ENCODE measurements around the gene SARS2. TPM values are rescaled to one million over a fixed set of nuclear protein-coding genes. Genes with fewer than 3 reads are reported as not detected.

The SARS2 gene
- total and polyA plus RNA-seq, 2 donors from 2014 or later = 30.6 to 34.8 TPM

DNA sequence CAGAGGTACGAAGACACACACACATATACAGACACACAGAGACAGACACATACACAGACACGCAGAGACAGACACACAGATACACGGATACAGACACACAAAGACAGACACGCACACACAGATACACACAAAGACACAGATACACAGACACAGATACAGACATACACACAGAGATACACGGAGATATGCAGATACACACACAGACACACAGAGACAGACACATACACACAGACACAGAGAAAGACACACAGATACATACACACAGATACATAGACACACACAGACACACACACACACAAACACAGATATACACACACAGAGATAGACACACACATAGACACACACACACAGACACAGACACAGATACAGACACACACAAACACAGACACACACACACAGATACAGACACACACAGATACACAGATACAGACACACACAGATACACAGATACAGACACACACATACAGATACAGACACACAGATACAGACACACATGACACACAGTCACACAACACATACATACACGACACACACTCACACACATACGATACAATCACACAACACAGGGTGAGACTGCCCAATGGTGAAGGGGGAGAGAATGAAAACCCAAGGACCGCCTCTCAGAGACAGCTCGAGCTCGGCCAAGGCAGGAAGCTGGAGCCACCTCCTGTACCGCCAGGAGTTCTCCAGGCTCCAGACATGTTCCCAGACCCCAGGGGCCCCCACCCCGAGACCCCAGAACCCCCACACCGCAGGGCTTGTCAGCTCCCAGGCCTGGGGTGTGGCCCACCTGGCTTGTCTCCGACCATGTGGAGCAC lies 9.8 kb downstream of the SARS2 start:
- Histone ChIP-seq H3K4me1 (ENCODE audit: control insufficient read depth in 2 of 3, insufficient read depth in 2 of 3, low read depth in 1 of 3, low read length in 3 of 3) (no peaks in the 10 kb centered on the region), H3K36me3 (ENCODE audit: control insufficient read depth in 2 of 3, insufficient read depth in 3 of 3, low read length in 3 of 3) (peaks cover 0 to 21% (median 3%) of the 10 kb centered on the region in 3 donors), H3K27ac (ENCODE audit: low read depth in 2 of 2, low read length in 2 of 2) (no peak overlapping the region), H3K9ac (ENCODE audit: low read length in 3 of 3) (no peak overlapping the region), H3K4me3 (ENCODE audit: low read length in 3 of 3) (no peak overlapping the region), H3K27me3 (ENCODE audit: control insufficient read depth, insufficient read depth, low read length) (no peaks in the 10 kb centered on the region), H3K9me3 (ENCODE audit: control insufficient read depth in 2 of 3, insufficient read depth in 1 of 3, low read length in 3 of 3) (no peaks in the 10 kb centered on the region)
- FAIRE-seq (no peak), DNase-seq (no peak)
- TF ChIP-seq, protein P1, sequence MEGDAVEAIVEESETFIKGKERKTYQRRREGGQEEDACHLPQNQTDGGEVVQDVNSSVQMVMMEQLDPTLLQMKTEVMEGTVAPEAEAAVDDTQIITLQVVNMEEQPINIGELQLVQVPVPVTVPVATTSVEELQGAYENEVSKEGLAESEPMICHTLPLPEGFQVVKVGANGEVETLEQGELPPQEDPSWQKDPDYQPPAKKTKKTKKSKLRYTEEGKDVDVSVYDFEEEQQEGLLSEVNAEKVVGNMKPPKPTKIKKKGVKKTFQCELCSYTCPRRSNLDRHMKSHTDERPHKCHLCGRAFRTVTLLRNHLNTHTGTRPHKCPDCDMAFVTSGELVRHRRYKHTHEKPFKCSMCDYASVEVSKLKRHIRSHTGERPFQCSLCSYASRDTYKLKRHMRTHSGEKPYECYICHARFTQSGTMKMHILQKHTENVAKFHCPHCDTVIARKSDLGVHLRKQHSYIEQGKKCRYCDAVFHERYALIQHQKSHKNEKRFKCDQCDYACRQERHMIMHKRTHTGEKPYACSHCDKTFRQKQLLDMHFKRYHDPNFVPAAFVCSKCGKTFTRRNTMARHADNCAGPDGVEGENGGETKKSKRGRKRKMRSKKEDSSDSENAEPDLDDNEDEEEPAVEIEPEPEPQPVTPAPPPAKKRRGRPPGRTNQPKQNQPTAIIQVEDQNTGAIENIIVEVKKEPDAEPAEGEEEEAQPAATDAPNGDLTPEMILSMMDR (IDR thresholded peaks at IDR 0.05; ENCODE audit: borderline replicate concordance, extremely low read depth, insufficient read depth) = no peak
- intact Hi-C loops (cut with DNase I) = no loop called here

DNA sequence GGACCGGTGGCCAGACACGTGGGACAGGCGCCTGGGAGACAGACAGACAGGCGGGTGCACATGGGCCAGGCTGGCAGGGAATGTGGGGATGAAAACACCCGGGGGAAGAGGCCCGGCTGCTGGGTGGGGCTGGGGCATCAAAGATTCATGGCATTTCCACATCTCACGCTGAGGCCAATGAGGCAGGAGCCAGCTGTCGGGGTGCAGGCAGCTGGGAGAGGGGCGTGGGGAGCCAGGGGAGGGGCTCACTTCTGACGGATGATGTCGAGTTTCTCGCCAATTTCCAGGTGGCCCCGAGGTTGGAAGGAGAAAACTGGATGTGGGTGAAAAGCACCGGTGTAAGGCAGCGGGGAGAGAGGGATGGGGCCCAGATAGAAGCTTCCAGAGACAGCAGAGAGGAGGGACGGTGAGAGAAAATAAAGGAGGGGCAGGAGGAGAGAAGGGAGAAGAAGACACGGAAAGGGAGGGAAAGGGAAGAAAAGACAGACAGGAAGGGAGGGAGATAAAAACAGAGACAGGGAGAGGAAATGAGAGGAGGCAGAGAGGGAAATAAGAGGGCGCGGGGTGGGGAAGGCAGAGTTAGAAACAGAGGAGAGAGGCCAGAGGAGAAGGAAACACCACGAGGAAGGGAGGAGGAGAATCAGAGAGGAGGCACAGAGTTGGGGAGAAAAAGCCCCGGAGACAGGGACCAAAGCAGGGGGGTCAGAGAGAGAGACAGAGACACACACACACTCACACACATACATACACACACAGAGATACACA lies 10.5 kb downstream of the SARS2 start:
- intact Hi-C loops (cut with DNase I) = no loop called here
- Histone ChIP-seq H3K27ac (ENCODE audit: low read depth in 2 of 2, low read length in 2 of 2) (no peak overlapping the region), H3K9ac (ENCODE audit: low read length in 3 of 3) (no peak overlapping the region), H3K4me3 (ENCODE audit: low read length in 3 of 3) (no peak overlapping the region), H3K9me3 (ENCODE audit: control insufficient read depth in 2 of 3, insufficient read depth in 1 of 3, low read length in 3 of 3) (no peaks in the 10 kb centered on the region), H3K27me3 (ENCODE audit: control insufficient read depth, insufficient read depth, low read length) (no peaks in the 10 kb centered on the region), H3K36me3 (ENCODE audit: control insufficient read depth in 2 of 3, insufficient read depth in 3 of 3, low read length in 3 of 3) (peaks cover 0 to 16% (median 0%) of the 10 kb centered on the region in 3 donors), H3K4me1 (ENCODE audit: control insufficient read depth in 2 of 3, insufficient read depth in 2 of 3, low read depth in 1 of 3, low read length in 3 of 3) (no peaks in the 10 kb centered on the region)
- DNase-seq (no peak), FAIRE-seq (no peak)
- TF ChIP-seq, protein P1 (IDR thresholded peaks at IDR 0.05; ENCODE audit: borderline replicate concordance, extremely low read depth, insufficient read depth) = no peak

DNA sequence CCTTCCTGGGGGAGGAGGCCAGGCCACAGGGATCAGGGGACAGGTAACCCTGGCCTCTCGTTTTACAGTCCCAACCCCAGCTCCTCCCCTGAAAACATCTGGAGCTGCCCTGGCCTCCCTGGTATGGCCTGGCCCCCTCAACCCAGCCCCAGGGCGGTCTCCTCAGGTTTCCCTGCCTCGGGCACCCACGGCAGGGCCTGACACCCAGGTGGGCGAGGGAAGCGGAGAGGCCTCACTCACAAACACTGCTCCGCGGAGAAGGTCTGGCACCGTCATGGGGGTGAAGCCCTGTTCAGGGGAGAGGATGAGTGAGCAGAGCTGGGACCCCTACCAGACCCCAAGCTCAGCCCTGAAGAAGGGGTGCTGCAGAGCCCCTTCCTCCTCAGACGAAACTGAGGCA lies 12.0 kb downstream of the SARS2 start:
- Histone ChIP-seq H3K4me1 (ENCODE audit: control insufficient read depth in 2 of 3, insufficient read depth in 2 of 3, low read depth in 1 of 3, low read length in 3 of 3) (no peaks in the 10 kb centered on the region), H3K36me3 (ENCODE audit: control insufficient read depth in 2 of 3, insufficient read depth in 3 of 3, low read length in 3 of 3) (peaks cover 0 to 7% (median 0%) of the 10 kb centered on the region in 3 donors), H3K27ac (ENCODE audit: low read depth in 2 of 2, low read length in 2 of 2) (no peak overlapping the region), H3K9ac (ENCODE audit: low read length in 3 of 3) (no peak overlapping the region), H3K4me3 (ENCODE audit: low read length in 3 of 3) (no peak overlapping the region), H3K27me3 (ENCODE audit: control insufficient read depth, insufficient read depth, low read length) (no peaks in the 10 kb centered on the region), H3K9me3 (ENCODE audit: control insufficient read depth in 2 of 3, insufficient read depth in 1 of 3, low read length in 3 of 3) (no peaks in the 10 kb centered on the region)
- DNase-seq (no peak), FAIRE-seq (no peak)
- intact Hi-C loops (cut with DNase I) = no loop called here
- TF ChIP-seq, protein P1 (IDR thresholded peaks at IDR 0.05; ENCODE audit: borderline replicate concordance, extremely low read depth, insufficient read depth) = no peak
